Measurements from ENCODE around the gene SCFD1. TPM values are rescaled to one million over a fixed set of nuclear protein-coding genes. Genes with fewer than 3 reads are reported as not detected.

Gene SCFD1
- total RNA-seq, 3 donors from 2014 or later (not counting 1 experiment from before 2014, with no cell fraction given) = 97.0 to 106 (median 105) TPM

DNA sequence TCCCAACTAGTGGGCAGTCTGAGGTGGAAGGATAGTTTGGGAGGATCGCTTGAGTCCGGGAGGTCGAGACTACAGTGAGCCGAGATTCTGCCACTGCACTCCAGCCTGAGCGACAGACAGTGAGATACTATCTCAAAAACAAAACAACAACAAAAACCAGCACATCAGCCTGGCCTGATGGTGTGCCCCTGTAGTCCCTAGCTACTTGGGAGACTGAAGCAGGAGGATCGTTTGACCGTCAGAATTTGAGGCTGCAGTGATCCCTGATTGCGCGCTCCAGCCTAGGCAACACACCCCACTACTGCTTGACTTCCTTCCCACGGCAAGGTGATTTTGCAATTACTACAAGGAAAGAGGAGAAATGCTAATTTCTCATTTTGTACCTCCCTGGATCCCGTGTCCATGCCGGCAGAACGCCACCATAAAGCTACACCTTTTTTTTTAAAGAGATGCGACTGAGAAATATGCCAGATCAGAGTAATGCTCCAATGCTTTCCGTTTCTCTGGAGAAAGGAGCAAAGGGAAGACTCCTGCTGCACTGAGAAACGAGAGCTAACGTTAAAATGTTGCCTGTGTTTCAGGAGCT, 672 bp upstream of the SCFD1 start:
- peak overlapping the region; percentile 84 for H3K27ac ChIP-seq (ENCODE audit: low read length)
- DNase-seq = peak in 1 of 2 donors; percentile 49
- Mint-ChIP-seq H3K4me1 (peaks cover 33 to 36% of the 10 kb centered on the region in 2 donors), H3K9me3 (no peaks in the 10 kb centered on the region), H3K27me3 (ENCODE audit: low read depth in 2 of 2) (no peaks in the 10 kb centered on the region), H3K36me3 (no peaks in the 10 kb centered on the region), H3K27ac (peak overlapping the region; percentile 94 to 98), H3K4me3 (peak overlapping the region; percentile 92)
- no peaks in the 10 kb centered on the region for H3K9me3 ChIP-seq (ENCODE audit: control insufficient read depth, insufficient read depth, low read length)
- TF ChIP-seq, protein P1, sequence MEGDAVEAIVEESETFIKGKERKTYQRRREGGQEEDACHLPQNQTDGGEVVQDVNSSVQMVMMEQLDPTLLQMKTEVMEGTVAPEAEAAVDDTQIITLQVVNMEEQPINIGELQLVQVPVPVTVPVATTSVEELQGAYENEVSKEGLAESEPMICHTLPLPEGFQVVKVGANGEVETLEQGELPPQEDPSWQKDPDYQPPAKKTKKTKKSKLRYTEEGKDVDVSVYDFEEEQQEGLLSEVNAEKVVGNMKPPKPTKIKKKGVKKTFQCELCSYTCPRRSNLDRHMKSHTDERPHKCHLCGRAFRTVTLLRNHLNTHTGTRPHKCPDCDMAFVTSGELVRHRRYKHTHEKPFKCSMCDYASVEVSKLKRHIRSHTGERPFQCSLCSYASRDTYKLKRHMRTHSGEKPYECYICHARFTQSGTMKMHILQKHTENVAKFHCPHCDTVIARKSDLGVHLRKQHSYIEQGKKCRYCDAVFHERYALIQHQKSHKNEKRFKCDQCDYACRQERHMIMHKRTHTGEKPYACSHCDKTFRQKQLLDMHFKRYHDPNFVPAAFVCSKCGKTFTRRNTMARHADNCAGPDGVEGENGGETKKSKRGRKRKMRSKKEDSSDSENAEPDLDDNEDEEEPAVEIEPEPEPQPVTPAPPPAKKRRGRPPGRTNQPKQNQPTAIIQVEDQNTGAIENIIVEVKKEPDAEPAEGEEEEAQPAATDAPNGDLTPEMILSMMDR (IDR thresholded peaks at IDR 0.05) = no peak
- ATAC-seq = peak; percentile 1 to 15 (median 7)
- 2% methylated on average over 17 of the region's 17 CpGs for WGBS (ENCODE audit: insufficient coverage)
- peaks cover 2% of the 10 kb centered on the region for H3K36me3 ChIP-seq (ENCODE audit: control insufficient read depth, insufficient read depth, low read length)
- intact Hi-C loops (cut with micrococcal nuclease) = loop anchor here (5.0 kb wide), 1 partner anchor 586 kb away; the partner anchor contains the start of gene HECTD1
- no peaks in the 10 kb centered on the region for H3K27me3 ChIP-seq (ENCODE audit: control insufficient read depth, insufficient read depth, low read length)
- H3K4me1 ChIP-seq (ENCODE audit: control insufficient read depth, insufficient read depth, low read length) = peaks cover 13% of the 10 kb centered on the region
- peak overlapping the region; percentile 74 for H3K4me3 ChIP-seq (ENCODE audit: low read length)

DNA sequence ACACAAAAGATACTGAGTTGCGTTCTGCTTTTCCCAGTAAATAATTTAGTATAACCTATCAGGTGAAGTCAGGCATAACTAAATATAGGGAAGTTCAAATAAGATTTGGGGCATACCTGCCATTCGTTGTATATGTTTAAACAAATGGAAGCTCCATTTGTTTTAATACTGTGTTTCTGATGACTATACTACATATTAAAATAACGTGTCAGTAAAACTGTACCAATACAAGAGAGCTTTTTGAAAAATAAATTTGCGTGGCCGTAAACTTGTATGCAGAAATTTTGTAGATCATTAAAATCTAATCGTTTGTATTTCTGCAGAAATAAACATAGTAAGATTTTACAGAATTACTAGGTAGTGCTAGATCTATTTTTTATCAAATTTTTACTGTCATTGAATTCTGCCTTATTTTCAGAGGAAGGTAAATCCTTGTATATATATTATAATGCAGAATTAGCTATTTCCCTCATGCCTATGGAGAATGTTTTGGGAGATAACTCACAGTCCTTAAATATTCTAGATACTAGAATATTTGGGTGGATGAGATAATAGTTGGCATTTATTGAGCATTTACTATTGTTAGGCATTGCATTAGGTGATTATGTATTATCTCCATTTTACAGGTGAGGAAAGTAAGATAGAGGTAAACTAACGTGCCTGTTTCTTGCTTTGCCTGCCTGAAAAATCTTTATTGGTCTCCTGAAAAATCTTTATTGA, 1.5 kb downstream of the SCFD1 start:
- TF ChIP-seq, protein P1 (IDR thresholded peaks at IDR 0.05) = no peak
- H3K4me3 ChIP-seq (ENCODE audit: low read length) = peak overlapping the region; percentile 74
- peaks cover 13% of the 10 kb centered on the region for H3K4me1 ChIP-seq (ENCODE audit: control insufficient read depth, insufficient read depth, low read length)
- Mint-ChIP-seq H3K4me3 (peak overlapping the region; percentile 92), H3K4me1 (peaks cover 39 to 47% of the 10 kb centered on the region in 2 donors), H3K9me3 (no peaks in the 10 kb centered on the region), H3K27ac (peak overlapping the region; percentile 94 to 98), H3K27me3 (ENCODE audit: low read depth in 2 of 2) (no peaks in the 10 kb centered on the region), H3K36me3 (no peaks in the 10 kb centered on the region)
- no peaks in the 10 kb centered on the region for H3K36me3 ChIP-seq (ENCODE audit: control insufficient read depth, insufficient read depth, low read length)
- 86% methylated on average over 1 of the region's 7 CpGs for WGBS (ENCODE audit: insufficient coverage)
- DNase-seq = no peak
- no peak overlapping the region for H3K27ac ChIP-seq (ENCODE audit: low read length)
- H3K9me3 ChIP-seq (ENCODE audit: control insufficient read depth, insufficient read depth, low read length) = no peaks in the 10 kb centered on the region
- H3K27me3 ChIP-seq (ENCODE audit: control insufficient read depth, insufficient read depth, low read length) = no peaks in the 10 kb centered on the region
- intact Hi-C loops (cut with micrococcal nuclease) = loop anchor here (5.0 kb wide), 1 partner anchor 584 kb away; the partner anchor contains the start of gene HECTD1
- no peak for ATAC-seq

DNA sequence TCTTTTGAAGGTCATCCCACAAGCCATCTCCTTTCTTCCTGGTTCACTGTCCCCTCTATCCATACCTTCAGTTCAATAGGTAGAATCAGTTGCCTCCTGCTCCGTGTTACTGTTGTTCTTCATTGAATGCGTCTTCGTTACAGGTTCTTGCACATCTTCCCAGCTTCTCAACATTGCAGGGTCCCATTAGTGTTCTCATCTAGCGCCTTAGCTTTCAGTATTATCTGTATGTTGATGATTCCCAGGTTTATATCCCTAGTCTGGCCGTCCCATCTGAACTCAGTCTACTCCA, 2.0 kb downstream of the SCFD1 start:
- WGBS (ENCODE audit: insufficient coverage) = 94% methylated on average over 5 of the region's 5 CpGs
- peaks cover 44 to 52% of the 10 kb centered on the region in 2 donors for H3K4me1 Mint-ChIP-seq
- Histone ChIP-seq H3K9me3 (ENCODE audit: control insufficient read depth, insufficient read depth, low read length) (no peaks in the 10 kb centered on the region), H3K4me3 (ENCODE audit: low read length) (no peak overlapping the region), H3K4me1 (ENCODE audit: control insufficient read depth, insufficient read depth, low read length) (peaks cover 13% of the 10 kb centered on the region), H3K27me3 (ENCODE audit: control insufficient read depth, insufficient read depth, low read length) (no peaks in the 10 kb centered on the region), H3K36me3 (ENCODE audit: control insufficient read depth, insufficient read depth, low read length) (no peaks in the 10 kb centered on the region), H3K27ac (ENCODE audit: low read length) (no peak overlapping the region)
- TF ChIP-seq, protein P1 (IDR thresholded peaks at IDR 0.05) = no peak
- H3K27ac Mint-ChIP-seq = peak overlapping the region; percentile 3 to 19
- no peaks in the 10 kb centered on the region for H3K27me3 Mint-ChIP-seq (ENCODE audit: low read depth in 2 of 2)
- H3K9me3 Mint-ChIP-seq = no peaks in the 10 kb centered on the region
- intact Hi-C loops (cut with micrococcal nuclease) = loop anchor here (5.0 kb wide), 1 partner anchor 583 kb away; the partner anchor contains the start of gene HECTD1
- no peaks in the 10 kb centered on the region for H3K36me3 Mint-ChIP-seq
- DNase-seq (no peak), ATAC-seq (no peak)
- H3K4me3 Mint-ChIP-seq = peak overlapping the region; percentile 40
